Omental fat pad (tissue), 4 donors: ENCODE measurements around the gene TSPAN8. TPM values are rescaled to one million over a fixed set of nuclear protein-coding genes. Genes with fewer than 3 reads are reported as not detected.

Experiments used
- ATAC-seq: fragments of 150-250 bp; one replicate; pipeline ENCODE4 v1.9.1; 2016; ENCODE audit warnings: mild to moderate bottlenecking, moderate library complexity; ENCODE audit not compliant: low FRiP score
- DNase-seq: peaks from one replicate; pipeline ENCODE4 v3.0.0-alpha.2; 2019; ENCODE audit warnings: low spot score
- CTCF ChIP-seq, 3 donors: fragments of 450-650 bp; IDR thresholded peaks; one replicate each; pipeline ENCODE4 v1.5.1; 2016 to 2017; ENCODE audit warnings: antibody characterized with exemption in 3 of 3, mild to moderate bottlenecking in 3 of 3, moderate library complexity in 2 of 3
- total RNA-seq, 4 donors: library from RNA; depleted of rRNA; stranded (reverse); fragments of >200 nt; gene quantifications; one replicate each; pipeline ENCODE4 v1.1.0, GENCODE V29; 2016

Gene TSPAN8
- total RNA-seq, 4 donors from 2014 or later, result 2.9 to 13.4 (median 10.1) TPM

GRCh38 chr12:71141378-71141926 is 16.3 kb downstream of the TSPAN8 start:
- ATAC-seq (no peak), DNase-seq (no peak)
- no peak for TF ChIP-seq CTCF (IDR thresholded peaks at IDR 0.05)

- DNase-seq (no peak), ATAC-seq (no peak)
- TF ChIP-seq CTCF (IDR thresholded peaks at IDR 0.05), result no peak
Observed at GRCh38 chr12:71139153-71139735, 18.6 kb downstream of the TSPAN8 start.

GRCh38 chr12:71138011-71138410 is 19.8 kb downstream of the TSPAN8 start:
- no peak for ATAC-seq
- no peak for TF ChIP-seq CTCF (IDR thresholded peaks at IDR 0.05)
- no peak for DNase-seq

- ATAC-seq, result no peak
- TF ChIP-seq CTCF (IDR thresholded peaks at IDR 0.05), result no peak
- no peak for DNase-seq
Observed at GRCh38 chr12:71135812-71136176, 22.0 kb downstream of the TSPAN8 start.

- no peak for ATAC-seq
- DNase-seq, result no peak
- no peak for TF ChIP-seq CTCF (IDR thresholded peaks at IDR 0.05)
Observed at GRCh38 chr12:71135077-71135811, 22.6 kb downstream of the TSPAN8 start.

- DNase-seq, result no peak
- ATAC-seq, result no peak
- TF ChIP-seq CTCF (IDR thresholded peaks at IDR 0.05), result no peak
Observed at GRCh38 chr12:71134405-71134804, 23.4 kb downstream of the TSPAN8 start.
